Limb (tissue), 2 donors: ENCODE data around the gene ARHGDIA.
"Not testable (repeated sequence)": the region's sequence is repeated elsewhere in the genome, so short reads cannot be mapped to it uniquely, and the experiment has no call there.

Source experiments
- DNase-seq, 2 donors: peaks; one replicate each; pipeline ENCODE4 v3.0.0-alpha.2; 2016; ENCODE audit errors: extremely low spot score in 2 of 2

The ARHGDIA gene

DNA sequence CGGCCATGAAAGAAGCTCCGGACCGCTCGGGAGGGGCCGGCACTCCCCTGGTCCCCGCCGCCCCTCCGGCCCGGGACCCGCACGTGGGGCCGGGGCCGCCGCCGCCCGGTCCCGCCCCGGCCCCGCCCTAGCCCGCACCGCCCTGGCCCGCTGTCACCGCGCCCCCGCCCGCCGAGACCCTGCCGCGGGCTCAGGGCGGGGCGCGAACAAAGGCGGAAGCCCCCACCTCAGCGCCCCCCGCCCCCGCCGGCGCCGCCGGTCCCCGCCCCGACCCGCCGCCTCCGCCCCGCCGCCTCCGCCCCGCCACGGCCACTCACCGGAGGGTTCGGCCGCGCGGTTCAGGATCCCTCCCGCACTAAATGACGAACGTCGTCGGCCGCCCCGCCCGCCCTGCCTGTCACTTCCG lies at the start of gene ARHGDIA:
Gene ARHGDIA (minus strand): TSS at position 357 of the 406 bp plus-strand sequence. CDS start 1,407 bp downstream, outside the sequence.
- DNase-seq = no peak

GRCh38 chr17:81918832-81919545 lies 47.9 kb upstream of the ARHGDIA start:
- DNase-seq = no peak

GRCh38 chr17:81918333-81918669 lies 47.2 kb upstream of the ARHGDIA start:
- DNase-seq = not testable (repeated sequence)

GRCh38 chr17:81917565-81918332 lies 46.6 kb upstream of the ARHGDIA start, which contains the start of gene SIRT7:
Gene SIRT7, minus strand, starts transcription at chr17:81918176. Its CDS starts 45 bp downstream, at chr17:81918131.
- DNase-seq = peak; percentile 84 to 94

GRCh38 chr17:81916234-81917001 lies 45.3 kb upstream of the ARHGDIA start:
- no peak for DNase-seq

DNA sequence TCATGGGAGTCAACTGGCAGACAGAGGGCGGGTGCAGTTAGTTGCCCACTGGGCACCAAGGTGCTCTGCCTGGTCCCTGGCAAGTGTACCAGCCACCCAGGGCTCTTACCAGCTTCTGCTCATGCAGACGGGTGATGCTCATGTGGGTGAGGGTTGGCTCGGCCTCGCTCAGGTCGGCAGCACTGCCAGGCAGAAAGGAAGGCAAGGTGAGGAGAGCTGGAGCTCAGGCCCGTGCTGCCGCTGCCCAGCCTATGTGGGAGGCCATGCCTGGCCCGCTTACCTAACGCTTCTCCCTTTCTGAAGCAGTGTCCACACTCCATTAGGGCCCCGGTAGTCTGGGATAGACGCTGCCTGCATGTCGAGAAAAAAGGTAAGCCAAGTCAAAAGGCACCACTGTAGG lies 44.2 kb upstream of the ARHGDIA start:
- DNase-seq = no peak

- no peak for DNase-seq
These were observed 43.1 kb upstream of the ARHGDIA start for GRCh38 chr17:81914103-81914850.

- DNase-seq = no peak
These were observed 42.4 kb upstream of the ARHGDIA start for GRCh38 chr17:81913394-81914102.

GRCh38 chr17:81912441-81913309 lies 41.5 kb upstream of the ARHGDIA start:
- DNase-seq = no peak

DNA sequence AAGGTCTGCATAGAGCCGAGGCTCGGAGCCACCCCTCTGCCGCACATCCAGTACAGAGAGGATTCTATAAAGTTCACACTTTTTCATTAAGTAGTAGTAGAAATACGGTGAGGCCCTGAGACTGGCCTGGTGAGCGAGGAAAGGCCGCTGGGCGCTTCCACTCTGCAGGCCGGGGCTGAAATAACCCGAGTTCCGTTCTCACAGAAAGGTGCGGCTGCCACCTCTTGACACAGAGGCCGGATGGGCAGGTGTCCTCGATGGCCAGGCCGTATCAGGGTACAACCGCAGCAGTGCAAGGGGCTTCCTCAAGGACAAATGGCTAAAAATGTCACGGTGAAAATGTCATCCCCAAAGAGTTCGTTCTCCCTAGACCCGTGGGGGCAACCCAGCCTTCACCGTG lies 40.8 kb upstream of the ARHGDIA start:
- DNase-seq = no peak

GRCh38 chr17:81911277-81911961 lies 40.3 kb upstream of the ARHGDIA start, which contains the start of gene PCYT2:
Gene PCYT2, minus strand, starts transcription at chr17:81911399. Its CDS starts 44 bp downstream, at chr17:81911355.
- peak; percentile 75 to 94 for DNase-seq

GRCh38 chr17:81910840-81911276 lies 39.7 kb upstream of the ARHGDIA start:
- DNase-seq = no peak

GRCh38 chr17:81909966-81910839 lies 39.1 kb upstream of the ARHGDIA start:
- no peak for DNase-seq

DNA sequence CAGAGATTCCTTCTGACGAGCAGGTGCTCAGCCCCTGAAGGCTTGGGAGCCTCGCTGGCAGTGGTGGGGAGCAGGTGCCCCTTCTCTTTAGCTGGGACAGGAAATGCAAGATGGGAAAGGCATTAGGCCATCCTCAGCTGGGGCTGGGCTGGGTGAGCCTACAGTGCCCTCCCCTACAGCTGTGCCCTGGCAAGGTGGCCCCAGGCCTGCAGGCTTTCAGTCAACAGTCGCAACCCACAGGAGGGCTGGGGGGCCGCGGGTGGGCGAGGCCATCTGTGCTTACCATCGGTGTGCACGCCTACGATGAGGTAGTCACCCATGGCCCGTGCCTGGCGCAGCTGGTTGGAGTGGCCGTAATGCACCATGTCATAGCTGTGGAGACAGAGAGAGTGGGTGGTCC lies 38.1 kb upstream of the ARHGDIA start:
- DNase-seq = no peak

DNA sequence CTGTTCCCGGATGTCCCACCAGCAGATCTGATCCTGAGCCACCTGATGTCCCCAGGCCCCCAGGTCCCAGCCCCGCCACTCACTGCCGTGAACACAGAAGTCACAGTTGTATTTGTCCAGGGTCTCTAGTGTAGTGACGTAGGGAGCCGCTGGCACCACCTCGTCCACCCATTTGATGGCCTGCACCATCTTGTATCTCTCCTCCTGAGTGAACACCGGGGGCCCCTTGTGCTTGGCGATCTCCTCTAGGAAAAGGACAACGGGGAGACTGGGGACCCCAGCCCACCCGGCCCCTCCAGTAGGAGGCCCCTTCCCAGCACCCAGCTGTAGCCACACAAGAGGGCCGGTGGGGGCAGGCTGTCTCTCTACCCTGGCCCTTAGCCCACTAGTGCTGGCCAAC lies 37.7 kb upstream of the ARHGDIA start:
- DNase-seq = no peak

DNA sequence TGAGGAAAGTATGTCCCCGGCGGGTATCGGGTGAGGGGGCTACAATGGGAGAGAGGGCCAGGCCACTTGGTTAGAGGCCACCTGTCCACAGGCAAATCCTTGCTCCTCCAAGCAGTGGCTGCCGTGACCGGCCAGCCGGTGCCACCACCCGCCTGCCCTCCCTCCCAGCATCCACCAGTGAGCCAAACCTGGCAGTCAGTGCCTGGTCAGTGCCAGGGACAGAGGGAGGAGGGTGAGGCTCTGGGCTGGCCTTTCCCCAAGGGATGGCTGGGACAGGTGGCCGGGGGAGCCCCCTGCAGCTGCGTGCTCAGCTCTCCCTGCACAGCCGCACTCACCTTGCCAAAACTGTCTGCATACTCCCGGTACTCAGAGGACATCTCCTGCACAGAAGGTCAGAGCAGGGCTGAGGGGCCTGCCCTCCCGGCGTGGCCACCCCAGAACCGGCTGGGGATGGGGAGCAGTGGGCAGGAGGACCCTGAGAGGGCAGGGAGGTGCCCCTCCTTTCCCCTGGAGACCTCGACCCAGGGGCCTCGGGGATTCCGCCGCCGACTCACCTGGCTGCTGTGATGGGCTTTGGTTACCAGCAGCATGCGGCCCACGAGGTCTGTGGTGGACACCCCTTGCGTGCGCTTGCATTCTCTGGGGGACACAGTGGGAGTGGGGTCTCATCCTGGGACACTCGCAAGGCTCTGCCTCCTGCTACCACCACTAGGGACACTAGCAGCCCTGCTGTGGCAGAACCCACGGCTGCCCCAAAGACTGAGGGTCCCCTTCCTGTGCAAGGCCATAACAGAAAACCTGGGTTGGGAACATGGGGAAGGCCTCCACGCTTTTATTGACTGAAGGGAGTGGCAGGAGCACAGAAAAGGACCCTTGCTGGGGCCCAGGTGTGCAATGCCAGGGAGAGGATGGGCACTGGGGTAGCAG lies 36.3 kb upstream of the ARHGDIA start:
- no peak for DNase-seq
